NCI-H526 (cell line): ENCODE results near the gene IQCC.
"Not testable (repeated sequence)": the region's sequence is repeated elsewhere in the genome, so short reads cannot be mapped to it uniquely, and the experiment has no call there.

ENCODE experiments used
- DNase-seq, 2 experiments: peaks; one replicate each; lab custom pipeline; 2025; lab: John Stamatoyannopoulos, UW

Gene IQCC

GRCh38 chr1:32205401-32206370 lies at the start of gene IQCC:
TSS of gene IQCC (plus strand) at chr1:32205671. CDS start at chr1:32205682, 11 bp downstream.
- DNase-seq: peak; percentile 84 to 96

GRCh38 chr1:32159189-32159588 lies 46.3 kb upstream of the IQCC start:
- DNase-seq: no peak

GRCh38 chr1:32163405-32163804 lies 42.1 kb upstream of the IQCC start:
- DNase-seq: no peak

DNA sequence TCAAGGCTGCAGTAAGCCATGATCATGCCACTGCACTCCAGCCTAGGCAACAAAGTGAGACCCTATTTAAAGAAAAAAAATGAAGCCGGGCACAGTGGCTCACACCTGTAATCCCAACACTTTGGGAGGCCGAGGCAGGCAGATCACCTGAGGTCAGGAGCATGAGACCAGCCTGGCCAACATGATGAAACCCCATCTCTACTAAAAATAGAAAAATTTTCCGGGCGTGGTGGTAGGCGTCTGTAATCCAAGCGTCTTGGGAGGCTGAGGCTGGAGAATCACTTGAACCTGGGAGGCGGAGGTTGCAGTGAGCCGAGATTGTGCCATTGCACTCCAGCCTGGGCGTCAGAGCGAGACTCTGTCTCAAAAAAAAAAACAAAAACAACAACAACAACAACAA lies 39.8 kb upstream of the IQCC start:
- not testable (repeated sequence) for DNase-seq

DNA sequence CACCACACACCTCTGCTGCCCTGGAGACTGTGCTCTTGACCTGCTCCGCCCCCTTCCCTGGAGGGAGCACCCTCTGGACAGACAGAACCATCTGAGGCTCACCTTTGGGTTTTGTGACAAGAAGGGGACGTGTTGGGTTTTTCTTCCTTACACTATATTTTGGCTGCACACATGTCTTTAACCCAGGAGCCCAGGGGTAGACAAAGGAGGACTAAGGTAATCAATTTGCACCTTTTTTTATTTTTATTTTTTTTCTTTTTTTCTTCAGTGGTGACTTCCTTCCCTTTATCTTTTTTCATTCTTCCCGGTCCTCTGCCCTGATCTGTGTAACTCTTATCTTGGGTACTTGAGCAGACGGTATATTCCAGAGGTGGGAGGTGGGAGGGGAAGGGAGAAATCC lies 34.5 kb upstream of the IQCC start:
- no peak for DNase-seq

DNA sequence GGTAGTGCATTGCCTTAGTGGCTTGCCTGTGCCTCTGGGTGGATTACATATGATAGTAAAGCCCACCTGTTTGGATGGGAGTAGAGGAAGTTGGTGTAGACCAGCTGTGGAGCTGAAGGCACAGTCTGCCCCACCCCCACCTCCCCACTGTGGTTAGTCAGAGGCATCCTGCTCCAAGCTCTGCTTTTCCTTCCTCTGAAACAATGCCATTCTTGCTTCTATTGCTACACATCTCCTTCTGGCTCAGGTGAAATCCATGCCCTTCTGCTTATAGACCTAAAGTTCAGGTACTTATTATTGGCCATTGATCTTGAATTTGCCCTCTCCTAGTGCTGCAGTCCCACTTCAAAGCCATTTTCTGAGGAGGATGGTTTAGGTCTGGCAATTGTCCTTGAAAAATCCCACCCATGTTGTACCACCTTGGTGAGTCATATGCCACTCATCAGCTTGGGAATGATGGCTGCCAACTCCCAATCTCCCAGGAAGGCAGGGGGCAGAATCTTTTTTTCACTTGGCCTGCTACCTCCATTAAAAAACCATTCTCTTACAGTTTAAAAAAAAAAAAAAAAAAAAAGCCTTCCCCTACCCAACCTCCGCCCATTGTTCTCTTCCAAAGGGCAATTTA lies 32.7 kb upstream of the IQCC start:
- no peak for DNase-seq

DNA sequence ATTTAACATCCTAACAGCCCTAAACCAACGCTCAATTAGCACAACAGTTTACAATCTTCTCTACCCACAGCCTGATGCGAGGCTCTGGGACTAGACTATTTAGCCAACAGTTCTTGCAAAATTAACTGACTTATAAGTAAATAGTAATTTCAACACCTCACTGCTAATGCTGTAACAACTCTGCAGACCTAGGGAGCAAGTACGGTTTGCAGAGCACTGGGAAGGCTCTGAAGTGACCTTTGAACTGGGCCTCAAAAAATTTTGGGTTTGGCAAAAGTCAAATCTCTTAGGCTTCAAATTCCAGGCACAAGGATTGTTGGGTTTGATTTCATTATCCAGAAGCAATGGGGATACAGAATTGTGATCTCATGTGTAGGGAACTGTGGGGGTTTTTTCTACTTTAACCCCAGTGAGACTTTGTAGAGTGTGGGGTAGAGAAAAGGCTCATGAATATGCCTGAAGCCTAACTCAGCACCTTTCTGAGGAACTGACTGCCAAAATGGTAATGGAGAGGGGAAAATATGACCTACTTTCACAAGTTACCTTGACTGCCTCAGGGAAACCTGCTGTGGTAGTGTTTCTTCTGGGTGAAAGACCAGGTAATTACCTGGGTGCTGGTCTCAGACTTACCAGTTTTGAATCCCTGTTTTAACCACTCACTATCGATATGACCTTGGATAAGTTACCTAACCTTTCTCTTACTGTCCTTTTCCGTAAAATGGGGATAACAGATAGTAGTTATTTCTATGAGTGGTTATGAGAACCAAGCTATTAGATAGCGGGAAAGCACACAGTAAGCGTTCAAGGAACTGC lies 26.9 kb upstream of the IQCC start:
- no peak for DNase-seq

DNA sequence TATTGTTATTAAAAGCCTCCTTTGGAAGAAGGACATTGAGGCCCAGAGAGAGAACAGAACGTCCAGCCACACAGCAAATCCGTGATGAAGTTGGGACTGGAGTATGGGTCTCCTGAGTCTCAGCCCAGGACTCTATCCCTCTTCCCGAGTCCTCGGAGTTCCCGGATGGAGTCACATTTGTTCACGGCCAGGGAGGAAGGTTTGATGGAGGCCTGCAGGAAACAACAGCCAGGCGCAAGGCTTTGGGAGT lies 26.4 kb upstream of the IQCC start:
- DNase-seq: no peak

GRCh38 chr1:32179443-32180185 lies 25.9 kb upstream of the IQCC start, which contains the start of gene TXLNA:
TSS of gene TXLNA (plus strand) at chr1:32179675. CDS start at chr1:32180346, 671 bp downstream.
- DNase-seq: peak; percentile 74 to 93

DNA sequence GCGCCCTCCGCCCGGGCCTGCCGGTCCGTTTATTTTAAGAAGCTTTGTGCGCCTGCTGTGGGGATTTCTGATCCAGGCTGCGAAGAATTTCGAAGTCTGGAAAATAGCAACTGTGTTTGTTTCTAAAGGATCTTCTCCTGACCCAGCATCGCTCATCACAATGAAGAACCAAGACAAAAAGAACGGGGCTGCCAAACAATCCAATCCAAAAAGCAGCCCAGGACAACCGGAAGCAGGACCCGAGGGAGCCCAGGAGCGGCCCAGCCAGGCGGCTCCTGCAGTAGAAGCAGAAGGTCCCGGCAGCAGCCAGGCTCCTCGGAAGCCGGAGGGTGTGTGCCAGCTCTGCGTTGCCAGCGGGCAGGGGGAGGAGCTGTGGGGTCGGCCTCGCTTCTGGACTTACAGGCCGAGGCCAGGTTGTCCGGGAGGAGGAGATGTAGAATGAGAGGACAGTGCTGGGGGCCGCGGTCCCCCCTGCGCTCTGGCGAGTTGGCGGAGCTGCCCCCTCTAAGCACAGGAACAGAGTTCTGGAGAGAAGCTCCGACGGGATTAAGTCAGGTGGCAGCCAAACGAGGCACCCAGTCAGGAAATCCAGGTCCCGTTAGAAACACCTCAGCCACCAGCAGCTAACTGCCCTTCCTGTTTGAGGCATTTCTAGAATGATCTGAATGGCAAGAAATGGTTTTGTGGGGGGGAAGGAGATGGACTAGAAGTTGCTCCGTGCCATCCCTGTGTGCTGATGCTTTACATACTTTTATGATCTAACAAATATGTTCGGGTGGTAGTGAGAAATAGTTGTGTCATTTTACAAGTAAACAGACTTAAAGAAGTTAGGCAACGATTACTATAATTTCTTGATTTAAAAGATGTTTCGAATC lies 25.0 kb upstream of the IQCC start:
- peak in 1 of 2 experiments; percentile 61 for DNase-seq

- DNase-seq: no peak
Observed at GRCh38 chr1:32181065-32181464, 24.4 kb upstream of the IQCC start.

DNA sequence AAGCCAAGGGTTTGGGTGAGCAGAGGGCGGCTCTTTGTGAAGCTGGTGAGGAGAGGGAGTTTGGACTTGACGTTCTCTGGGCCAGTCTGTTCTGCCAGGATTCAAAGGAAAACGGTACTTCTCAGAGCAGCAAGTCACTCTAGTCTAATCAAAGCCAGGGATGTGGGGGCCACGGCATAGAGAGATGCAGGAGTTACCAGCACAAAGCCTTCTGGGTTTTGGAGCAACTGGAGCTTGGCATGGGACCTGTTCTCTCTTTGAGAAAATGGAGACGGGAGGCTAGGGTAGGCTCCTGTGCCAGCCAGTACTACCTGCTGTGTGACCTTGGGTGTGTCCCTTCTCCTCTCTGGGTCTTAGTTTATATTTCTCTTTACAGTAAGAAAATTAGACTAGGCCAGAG lies 23.9 kb upstream of the IQCC start:
- DNase-seq: no peak

GRCh38 chr1:32182060-32182459 lies 23.4 kb upstream of the IQCC start:
- no peak for DNase-seq

GRCh38 chr1:32184650-32185049 lies 20.8 kb upstream of the IQCC start:
- no peak for DNase-seq

DNA sequence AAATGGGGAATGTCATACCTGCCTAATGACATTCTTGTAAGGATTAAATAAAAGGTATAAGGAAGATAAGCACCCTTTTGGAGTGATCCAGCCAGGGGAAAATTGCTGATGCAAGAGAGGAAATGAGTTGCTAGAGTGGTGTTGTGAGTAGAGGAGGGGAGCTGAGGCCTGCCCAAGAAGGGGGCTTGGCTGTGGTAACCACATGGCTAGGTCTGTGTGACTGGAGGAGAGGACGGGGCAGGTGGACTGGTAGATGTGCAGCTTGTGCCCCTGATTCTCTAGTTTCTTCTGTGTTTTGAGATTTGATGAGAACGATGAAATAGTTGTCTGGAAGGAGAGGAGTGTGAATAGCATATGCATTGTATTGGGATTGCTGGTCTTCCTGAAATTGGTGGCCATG lies 19.4 kb upstream of the IQCC start:
- DNase-seq: no peak

DNA sequence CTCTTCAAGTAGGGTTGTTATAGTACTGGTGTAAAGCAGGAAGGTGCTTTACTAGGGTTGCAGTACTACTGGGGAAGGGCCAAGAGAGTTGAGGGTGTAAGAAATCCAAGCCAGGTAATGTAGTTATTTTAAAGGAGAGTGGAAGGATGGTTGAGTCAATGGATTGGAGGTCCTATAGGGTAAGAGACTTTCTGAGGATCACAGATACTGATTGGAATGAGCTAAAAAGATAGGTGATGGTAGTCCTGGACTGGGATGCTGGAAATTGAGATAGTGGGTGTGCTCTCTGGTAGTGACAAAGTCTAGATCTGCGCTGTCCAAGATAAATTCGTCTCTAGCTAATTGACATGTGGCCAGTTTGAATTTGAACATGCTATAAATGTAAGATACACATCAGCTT lies 19.0 kb upstream of the IQCC start:
- no peak for DNase-seq

DNA sequence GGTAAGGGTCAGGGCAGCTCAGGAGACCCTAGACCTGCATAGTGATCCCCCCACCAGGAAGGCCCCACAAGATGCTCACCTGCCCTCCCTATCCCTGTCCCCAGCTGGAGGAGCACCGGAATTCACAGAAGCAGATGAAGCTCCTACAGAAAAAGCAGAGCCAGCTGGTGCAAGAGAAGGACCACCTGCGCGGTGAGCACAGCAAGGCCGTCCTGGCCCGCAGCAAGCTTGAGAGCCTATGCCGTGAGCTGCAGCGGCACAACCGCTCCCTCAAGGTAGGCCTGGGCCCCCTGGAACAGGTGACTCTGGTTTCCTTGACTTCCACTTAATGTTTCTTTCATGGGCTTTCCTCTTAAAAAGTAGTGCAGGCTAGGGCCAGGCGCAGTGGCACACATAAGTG lies 17.6 kb upstream of the IQCC start:
- no peak for DNase-seq

- no peak for DNase-seq
Observed at GRCh38 chr1:32192220-32192948, 13.1 kb upstream of the IQCC start.

DNA sequence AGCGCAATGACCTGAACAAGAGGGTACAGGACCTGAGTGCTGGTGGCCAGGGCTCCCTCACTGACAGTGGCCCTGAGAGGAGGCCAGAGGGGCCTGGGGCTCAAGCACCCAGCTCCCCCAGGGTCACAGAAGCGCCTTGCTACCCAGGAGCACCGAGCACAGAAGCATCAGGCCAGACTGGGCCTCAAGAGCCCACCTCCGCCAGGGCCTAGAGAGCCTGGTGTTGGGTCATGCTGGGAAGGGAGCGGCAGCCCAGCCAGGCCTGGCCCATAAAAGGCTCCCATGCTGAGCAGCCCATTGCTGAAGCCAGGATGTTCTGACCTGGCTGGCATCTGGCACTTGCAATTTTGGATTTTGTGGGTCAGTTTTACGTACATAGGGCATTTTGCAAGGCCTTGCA lies 10.5 kb upstream of the IQCC start:
- DNase-seq: no peak

- no peak for DNase-seq
Observed at GRCh38 chr1:32195531-32195930, 9.9 kb upstream of the IQCC start.
